Measurements from ENCODE around the gene PRDX2.

The PRDX2 gene

GRCh38 chr19:12752056-12752781 is 49.4 kb downstream of the PRDX2 start:
- DNase-seq (ENCODE audit: low read depth in 2 of 3, low spot score in 2 of 3), result no peak

- DNase-seq (ENCODE audit: low read depth in 2 of 3, low spot score in 2 of 3), result no peak
Measured at GRCh38 chr19:12751635-12752034, 50.0 kb downstream of the PRDX2 start, which contains the start of gene BEST2. TSS of gene BEST2 (plus strand) at chr19:12751791. CDS start at chr19:12752593, 802 bp downstream.

DNA sequence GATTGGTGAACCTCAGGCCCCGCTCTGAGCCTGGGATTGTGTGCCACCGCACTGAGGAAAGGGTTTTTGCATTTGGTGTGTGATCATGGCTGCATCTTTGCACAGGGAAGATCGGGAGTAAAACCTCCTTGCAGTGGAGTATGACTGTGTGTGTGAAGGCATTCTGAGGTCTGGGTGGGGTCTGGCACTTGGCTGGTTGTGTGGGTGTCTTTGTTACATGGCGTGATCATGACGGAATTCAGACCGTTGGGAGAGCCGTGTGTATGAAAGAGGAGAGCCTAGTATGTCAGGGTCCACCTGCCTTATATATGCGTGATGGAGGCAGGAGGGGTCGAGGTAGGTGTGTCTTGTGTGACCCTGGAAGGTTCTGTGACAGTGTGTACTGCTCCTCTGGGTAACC is 50.7 kb downstream of the PRDX2 start:
- no peak for DNase-seq (ENCODE audit: low read depth in 2 of 3, low spot score in 2 of 3)

DNA sequence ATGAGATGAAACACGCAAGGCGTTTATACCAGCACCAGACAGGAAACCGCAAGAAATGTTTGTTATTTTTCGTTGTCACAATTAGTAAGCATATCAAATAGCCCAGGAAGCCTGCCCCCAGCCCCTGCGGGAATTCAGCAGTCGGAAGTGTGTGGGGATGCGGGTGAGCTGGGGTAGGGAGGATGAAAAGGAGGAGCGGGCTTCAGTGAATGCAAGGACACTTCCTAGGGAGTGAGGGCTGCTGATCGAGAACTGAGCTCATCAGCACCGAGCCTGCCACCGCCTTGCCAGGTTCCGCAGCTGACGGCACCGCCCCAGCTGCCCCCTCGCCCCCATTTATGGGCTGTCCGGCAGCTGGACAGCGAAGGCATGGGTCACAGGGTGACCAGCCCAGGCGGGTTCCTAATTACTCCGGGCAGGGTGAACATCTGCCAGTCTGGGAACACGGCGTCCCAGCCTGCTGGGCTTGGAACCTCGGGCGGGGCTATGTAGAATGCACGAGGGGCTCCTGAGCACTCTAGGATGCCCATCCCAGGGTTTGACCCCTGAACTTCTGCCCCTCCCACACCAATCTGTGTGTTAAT is 51.6 kb downstream of the PRDX2 start:
- no peak for DNase-seq (ENCODE audit: low read depth in 2 of 3, low spot score in 2 of 3)

GRCh38 chr19:12748489-12748888 is 53.1 kb downstream of the PRDX2 start:
- no peak for DNase-seq (ENCODE audit: low read depth in 2 of 3, low spot score in 2 of 3)
